ENCODE results near the gene ANAPC2. TPM values are rescaled to one million over a fixed set of nuclear protein-coding genes. Genes with fewer than 3 reads are reported as not detected.

ANAPC2 gene
- total RNA-seq, 1 donor from 2014 or later = 72.9 TPM

GRCh38 chr9:137156567-137157375 lies 31.6 kb downstream of the ANAPC2 start:
- no peak overlapping the region for H3K4me3 Mint-ChIP-seq (ENCODE audit: unreplicated experiment)
- peak; percentile 64 for DNase-seq
- peaks cover 2% of the 10 kb centered on the region for H3K9me3 Mint-ChIP-seq (ENCODE audit: unreplicated experiment)
- H3K27ac Mint-ChIP-seq (ENCODE audit: unreplicated experiment) = no peak overlapping the region
- peaks cover 10% of the 10 kb centered on the region for H3K4me1 Mint-ChIP-seq (ENCODE audit: low read depth, unreplicated experiment)
- peaks cover 18% of the 10 kb centered on the region for H3K27me3 Mint-ChIP-seq (ENCODE audit: unreplicated experiment)
- TF ChIP-seq CTCF (IDR thresholded peaks at IDR 0.05; ENCODE audit: partially characterized antibody, unreplicated experiment) = no peak
- no peaks in the 10 kb centered on the region for H3K36me3 Mint-ChIP-seq (ENCODE audit: unreplicated experiment)

- no peaks in the 10 kb centered on the region for H3K9me3 Mint-ChIP-seq (ENCODE audit: unreplicated experiment)
- no peak for DNase-seq
- no peak overlapping the region for H3K4me3 Mint-ChIP-seq (ENCODE audit: unreplicated experiment)
Measured at GRCh38 chr9:137152844-137153405, 35.4 kb downstream of the ANAPC2 start.

DNA sequence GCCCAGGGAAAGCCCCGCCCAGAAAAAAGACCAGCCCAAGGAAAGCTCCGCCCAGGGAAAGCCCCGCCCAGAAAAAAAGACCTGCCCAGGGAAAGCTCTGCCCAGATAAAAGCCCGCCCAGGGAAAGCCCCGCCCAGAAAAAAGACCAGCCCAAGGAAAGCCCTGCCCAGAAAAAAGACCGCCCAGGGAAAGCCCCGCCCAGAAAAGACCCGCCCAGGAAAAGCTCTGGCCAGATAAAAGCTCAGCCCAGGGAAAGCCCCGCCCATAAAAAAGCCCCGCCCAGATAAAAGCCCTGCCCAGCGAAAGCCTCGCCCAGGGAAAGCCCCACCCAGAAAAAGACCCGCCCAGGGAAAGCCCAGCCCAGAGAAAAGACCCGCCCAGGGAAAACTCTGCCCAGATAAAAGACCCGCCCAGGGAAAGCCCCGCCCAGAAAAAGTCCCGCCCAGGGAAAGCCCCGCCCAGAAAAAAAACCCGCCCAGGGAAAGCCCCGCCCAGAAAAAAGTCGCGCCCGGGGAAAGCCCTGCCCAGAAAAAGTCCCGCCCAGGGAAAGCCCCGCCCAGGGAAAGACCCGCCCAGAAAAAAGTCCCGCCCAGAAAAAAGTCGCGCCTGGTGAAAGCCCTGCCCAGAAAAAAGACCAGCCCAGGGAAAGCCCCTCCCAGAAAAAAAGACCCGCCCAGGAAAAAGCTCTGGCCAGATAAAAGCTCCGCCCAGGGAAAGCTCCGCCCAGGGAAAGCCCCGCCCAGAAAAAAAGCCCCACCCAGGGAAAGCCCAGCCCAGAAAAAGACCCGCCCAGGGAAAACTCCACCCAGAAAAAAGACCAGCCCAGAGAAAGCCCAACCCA lies 37.5 kb downstream of the ANAPC2 start:
- peaks cover 7% of the 10 kb centered on the region for H3K27me3 Mint-ChIP-seq (ENCODE audit: unreplicated experiment)
- H3K36me3 Mint-ChIP-seq (ENCODE audit: unreplicated experiment) = no peaks in the 10 kb centered on the region
- H3K4me3 Mint-ChIP-seq (ENCODE audit: unreplicated experiment) = no peak overlapping the region
- H3K9me3 Mint-ChIP-seq (ENCODE audit: unreplicated experiment) = peaks cover 2% of the 10 kb centered on the region
- no peak for DNase-seq
- no peak for TF ChIP-seq CTCF (IDR thresholded peaks at IDR 0.05; ENCODE audit: partially characterized antibody, unreplicated experiment)
- no peaks in the 10 kb centered on the region for H3K4me1 Mint-ChIP-seq (ENCODE audit: low read depth, unreplicated experiment)
- H3K27ac Mint-ChIP-seq (ENCODE audit: unreplicated experiment) = no peak overlapping the region

More at GRCh38 chr9:137152844-137153405, 35.4 kb downstream of the ANAPC2 start:
- Mint-ChIP-seq H3K27ac (ENCODE audit: unreplicated experiment) (no peak overlapping the region), H3K4me1 (ENCODE audit: low read depth, unreplicated experiment) (peaks cover under 1% of the 10 kb centered on the region), H3K27me3 (ENCODE audit: unreplicated experiment) (peaks cover 6% of the 10 kb centered on the region), H3K36me3 (ENCODE audit: unreplicated experiment) (no peaks in the 10 kb centered on the region)
- TF ChIP-seq CTCF (IDR thresholded peaks at IDR 0.05; ENCODE audit: partially characterized antibody, unreplicated experiment) = no peak

DNA sequence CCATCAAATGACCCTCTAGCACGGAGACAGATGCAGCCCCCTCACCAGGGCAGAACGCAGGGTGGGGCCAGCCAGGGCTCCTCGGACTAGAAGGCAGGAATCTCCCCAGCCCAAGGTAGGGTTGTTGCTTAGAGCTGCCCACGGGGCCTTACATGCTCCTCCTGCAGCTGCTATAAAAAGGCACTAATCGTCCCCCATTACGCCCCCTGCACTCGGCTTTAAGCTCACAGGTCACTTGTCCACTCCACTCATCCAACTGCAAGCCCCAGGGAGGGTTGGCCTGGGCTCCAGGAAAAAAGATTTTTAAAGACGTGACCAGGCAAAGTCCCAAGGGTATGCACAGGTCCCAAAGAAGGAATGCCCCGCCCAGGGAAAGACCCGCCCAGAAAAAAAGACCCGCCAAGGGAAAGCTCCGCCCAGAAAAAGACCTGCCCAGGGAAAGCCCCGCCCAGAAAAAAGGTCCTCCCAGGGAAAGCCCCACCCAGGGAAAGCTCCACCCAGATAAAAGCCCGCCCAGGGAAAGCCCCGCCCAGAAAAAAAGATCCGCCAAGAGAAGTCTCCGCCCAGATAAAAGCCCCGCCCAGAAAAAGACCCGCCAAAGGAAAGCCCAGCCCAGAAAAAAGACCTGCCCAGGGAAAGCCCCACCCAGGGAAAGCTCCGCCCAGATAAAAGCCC lies 38.3 kb downstream of the ANAPC2 start:
- H3K9me3 Mint-ChIP-seq (ENCODE audit: unreplicated experiment) = peaks cover 2% of the 10 kb centered on the region
- peaks cover 6% of the 10 kb centered on the region for H3K27me3 Mint-ChIP-seq (ENCODE audit: unreplicated experiment)
- no peak overlapping the region for H3K4me3 Mint-ChIP-seq (ENCODE audit: unreplicated experiment)
- no peak for TF ChIP-seq CTCF (IDR thresholded peaks at IDR 0.05; ENCODE audit: partially characterized antibody, unreplicated experiment)
- no peak for DNase-seq
- H3K4me1 Mint-ChIP-seq (ENCODE audit: low read depth, unreplicated experiment) = no peaks in the 10 kb centered on the region
- H3K27ac Mint-ChIP-seq (ENCODE audit: unreplicated experiment) = no peak overlapping the region
- H3K36me3 Mint-ChIP-seq (ENCODE audit: unreplicated experiment) = no peaks in the 10 kb centered on the region
